Natural killer cell treated with Interleukin-12 subunit alpha and Interleukin-12 subunit beta and Interleukin-15 and Interleukin-18, amount 100 ng/mL, for 72 hours (primary cell): ENCODE measurements around the gene CCDC40. TPM values are rescaled to one million over a fixed set of nuclear protein-coding genes. Genes with fewer than 3 reads are reported as not detected.

ENCODE experiments used
- ATAC-seq, 2 donors: fragments of 150-1000 bp; cut with Tn5 transposase in 1 of 2; sonication (Bioruptor Pico), chemical (Tn5 transposase) in 1 of 2; 2 replicates each; pipeline ENCODE4 v1.10.0; 2021
- DNase-seq: peaks from one replicate; pipeline ENCODE4 v3.0.0; 2022; ENCODE audit warnings: low spot score
- H3K27ac Mint-ChIP-seq, 2 donors: 1 replicate in 1 of 2; 2 replicates in 1 of 2; pipeline ENCODE4 v1.8.0; 2022; ENCODE audit warnings: mixed read lengths in 2 of 2, mild to moderate bottlenecking in 1 of 2, moderate library complexity in 1 of 2
- H3K27me3 Mint-ChIP-seq, 2 donors: 1 replicate in 1 of 2; 2 replicates in 1 of 2; pipeline ENCODE4 v1.8.0; 2022; ENCODE audit warnings: mixed read lengths in 2 of 2
- H3K36me3 Mint-ChIP-seq: one replicate; pipeline ENCODE4 v1.8.0; 2022; ENCODE audit warnings: mixed read lengths
- H3K4me1 Mint-ChIP-seq, 2 donors: 1 replicate in 1 of 2; 2 replicates in 1 of 2; pipeline ENCODE4 v1.8.0; 2022; ENCODE audit warnings: low read depth in 2 of 2, mixed read lengths in 2 of 2, mild to moderate bottlenecking in 1 of 2
- H3K4me3 Mint-ChIP-seq: one replicate; pipeline ENCODE4 v1.8.0; 2022; ENCODE audit warnings: mixed read lengths
- H3K9me3 Mint-ChIP-seq: 2 replicates; pipeline ENCODE4 v1.8.0; 2022; ENCODE audit warnings: mixed read lengths
- total RNA-seq, 2 donors: library from RNA; stranded (reverse); gene quantifications; one replicate each; pipeline ENCODE4 v1.2.3, GENCODE V29; 2022

The CCDC40 gene
- total RNA-seq, 2 donors from 2014 or later: 0.56 TPM; not detected in 1

- DNase-seq: no peak
- H3K9me3 Mint-ChIP-seq: no peaks in the 10 kb centered on the region
- no peak overlapping the region for H3K27ac Mint-ChIP-seq
- no peaks in the 10 kb centered on the region for H3K36me3 Mint-ChIP-seq
- peak; percentile 38 to 49 for ATAC-seq
- H3K4me3 Mint-ChIP-seq: no peak overlapping the region
- H3K27me3 Mint-ChIP-seq: no peaks in the 10 kb centered on the region
- H3K4me1 Mint-ChIP-seq: no peaks in the 10 kb centered on the region
Observed at GRCh38 chr17:80021600-80021999, 14.8 kb upstream of the CCDC40 start.

- Mint-ChIP-seq H3K27me3 (no peaks in the 10 kb centered on the region), H3K9me3 (no peaks in the 10 kb centered on the region), H3K27ac (no peak overlapping the region), H3K36me3 (no peaks in the 10 kb centered on the region), H3K4me3 (no peak overlapping the region), H3K4me1 (no peaks in the 10 kb centered on the region)
- peak in 1 of 2 donors; percentile 30 for ATAC-seq
- no peak for DNase-seq
Observed at GRCh38 chr17:80023481-80024205, 12.8 kb upstream of the CCDC40 start.

GRCh38 chr17:80024206-80024972, 12.1 kb upstream of the CCDC40 start:
- Mint-ChIP-seq H3K36me3 (no peaks in the 10 kb centered on the region), H3K27me3 (no peaks in the 10 kb centered on the region), H3K4me3 (no peak overlapping the region), H3K9me3 (no peaks in the 10 kb centered on the region), H3K27ac (no peak overlapping the region), H3K4me1 (no peaks in the 10 kb centered on the region)
- DNase-seq: no peak
- peak; percentile 58 to 61 for ATAC-seq

GRCh38 chr17:80025140-80025539, 11.3 kb upstream of the CCDC40 start:
- no peak overlapping the region for H3K27ac Mint-ChIP-seq
- no peak for ATAC-seq
- H3K4me3 Mint-ChIP-seq: no peak overlapping the region
- H3K27me3 Mint-ChIP-seq: peaks cover 0 to 3% of the 10 kb centered on the region in 2 donors
- H3K36me3 Mint-ChIP-seq: no peaks in the 10 kb centered on the region
- H3K9me3 Mint-ChIP-seq: no peaks in the 10 kb centered on the region
- peaks cover 0 to 6% of the 10 kb centered on the region in 2 donors for H3K4me1 Mint-ChIP-seq
- DNase-seq: no peak

- no peak overlapping the region for H3K4me3 Mint-ChIP-seq
- ATAC-seq (no peak), DNase-seq (no peak)
- no peak overlapping the region for H3K27ac Mint-ChIP-seq
- no peaks in the 10 kb centered on the region for H3K36me3 Mint-ChIP-seq
- H3K4me1 Mint-ChIP-seq: peaks cover 0 to 6% of the 10 kb centered on the region in 2 donors
- H3K27me3 Mint-ChIP-seq: peaks cover 0 to 3% of the 10 kb centered on the region in 2 donors
- no peaks in the 10 kb centered on the region for H3K9me3 Mint-ChIP-seq
Observed at GRCh38 chr17:80025796-80026195, 10.6 kb upstream of the CCDC40 start.

- Mint-ChIP-seq H3K27ac (no peak overlapping the region), H3K4me3 (no peak overlapping the region), H3K9me3 (no peaks in the 10 kb centered on the region), H3K4me1 (peaks cover 0 to 9% of the 10 kb centered on the region in 2 donors), H3K36me3 (no peaks in the 10 kb centered on the region), H3K27me3 (peaks cover 0 to 3% of the 10 kb centered on the region in 2 donors)
- ATAC-seq: no peak
- no peak for DNase-seq
Observed at GRCh38 chr17:80026359-80027042, 9.9 kb upstream of the CCDC40 start.

- H3K27ac Mint-ChIP-seq: no peak overlapping the region
- no peak overlapping the region for H3K4me3 Mint-ChIP-seq
- DNase-seq (no peak), ATAC-seq (no peak)
- peaks cover 0 to 11% of the 10 kb centered on the region in 2 donors for H3K4me1 Mint-ChIP-seq
- H3K36me3 Mint-ChIP-seq: no peaks in the 10 kb centered on the region
- no peaks in the 10 kb centered on the region for H3K9me3 Mint-ChIP-seq
- H3K27me3 Mint-ChIP-seq: peaks cover 0 to 3% of the 10 kb centered on the region in 2 donors
Observed at GRCh38 chr17:80027043-80027435, 9.4 kb upstream of the CCDC40 start.

- DNase-seq: no peak
- H3K4me3 Mint-ChIP-seq: no peak overlapping the region
- H3K27me3 Mint-ChIP-seq: peaks cover 0 to 3% of the 10 kb centered on the region in 2 donors
- H3K4me1 Mint-ChIP-seq: peaks cover 0 to 11% of the 10 kb centered on the region in 2 donors
- no peak overlapping the region for H3K27ac Mint-ChIP-seq
- H3K36me3 Mint-ChIP-seq: no peaks in the 10 kb centered on the region
- H3K9me3 Mint-ChIP-seq: no peaks in the 10 kb centered on the region
- no peak for ATAC-seq
Observed at GRCh38 chr17:80028030-80028429, 8.4 kb upstream of the CCDC40 start.

GRCh38 chr17:80029258-80029974, 7.0 kb upstream of the CCDC40 start:
- Mint-ChIP-seq H3K36me3 (no peaks in the 10 kb centered on the region), H3K27me3 (peaks cover 0 to 3% of the 10 kb centered on the region in 2 donors), H3K27ac (no peak overlapping the region), H3K4me1 (peaks cover 0 to 11% of the 10 kb centered on the region in 2 donors), H3K4me3 (no peak overlapping the region), H3K9me3 (no peaks in the 10 kb centered on the region)
- peak; percentile 28 to 44 for ATAC-seq
- DNase-seq: no peak

GRCh38 chr17:80030730-80031410, 5.6 kb upstream of the CCDC40 start:
- no peaks in the 10 kb centered on the region for H3K9me3 Mint-ChIP-seq
- H3K27ac Mint-ChIP-seq: no peak overlapping the region
- DNase-seq (no peak), ATAC-seq (no peak)
- H3K36me3 Mint-ChIP-seq: no peaks in the 10 kb centered on the region
- H3K27me3 Mint-ChIP-seq: peaks cover 0 to 5% of the 10 kb centered on the region in 2 donors
- H3K4me1 Mint-ChIP-seq: peaks cover 4 to 16% of the 10 kb centered on the region in 2 donors
- H3K4me3 Mint-ChIP-seq: no peak overlapping the region

GRCh38 chr17:80031691-80032430, 4.6 kb upstream of the CCDC40 start:
- Mint-ChIP-seq H3K9me3 (no peaks in the 10 kb centered on the region), H3K27ac (no peak overlapping the region), H3K4me3 (no peak overlapping the region), H3K4me1 (peaks cover 7 to 16% of the 10 kb centered on the region in 2 donors), H3K27me3 (peaks cover 0 to 5% of the 10 kb centered on the region in 2 donors), H3K36me3 (no peaks in the 10 kb centered on the region)
- no peak for ATAC-seq
- no peak for DNase-seq

GRCh38 chr17:80032614-80033171, 3.7 kb upstream of the CCDC40 start:
- peaks cover 7 to 16% of the 10 kb centered on the region in 2 donors for H3K4me1 Mint-ChIP-seq
- no peak overlapping the region for H3K4me3 Mint-ChIP-seq
- DNase-seq (no peak), ATAC-seq (no peak)
- H3K36me3 Mint-ChIP-seq: no peaks in the 10 kb centered on the region
- H3K27ac Mint-ChIP-seq: no peak overlapping the region
- H3K27me3 Mint-ChIP-seq: peaks cover 2 to 5% of the 10 kb centered on the region in 2 donors
- H3K9me3 Mint-ChIP-seq: no peaks in the 10 kb centered on the region
